Activated CD4-positive, alpha-beta T cell treated with anti-CD3 and anti-CD28 coated beads, Interleukin-2, Interleukin-6, amounts not matched to agents 100 ng/mL and 50 ng/mL, durations not matched to agents 16 hours and 8 hours (primary cell): Measurements from ENCODE around the gene TOX4.
"Not testable (repeated sequence)": the region's sequence is repeated elsewhere in the genome, so short reads cannot be mapped to it uniquely, and the experiment has no call there.

Experiments
- DNase-seq: peaks from one replicate; pipeline ENCODE4 v3.0.0-alpha.2; 2020

TOX4 gene

GRCh38 chr14:21476925-21477681 is at the start of gene TOX4, which contains the start of gene RAB2B:
TOX4 (plus strand) TSS chr14:21477195; CDS start chr14:21477279, 84 bp downstream.
RAB2B (minus strand) TSS chr14:21476959; CDS start chr14:21476872, 87 bp downstream.
- peak; percentile 98 for DNase-seq

GRCh38 chr14:21428930-21429329 is 48.1 kb upstream of the TOX4 start:
- DNase-seq: no peak

- DNase-seq: no peak
These were observed 45.9 kb upstream of the TOX4 start for GRCh38 chr14:21431126-21431525.

- DNase-seq: no peak
These were observed 40.4 kb upstream of the TOX4 start for GRCh38 chr14:21436567-21437062.

GRCh38 chr14:21437063-21437901 is 39.7 kb upstream of the TOX4 start:
- DNase-seq: peak; percentile 99

GRCh38 chr14:21440859-21441258 is 36.1 kb upstream of the TOX4 start:
- DNase-seq: no peak

GRCh38 chr14:21442657-21443056 is 34.3 kb upstream of the TOX4 start:
- DNase-seq: not testable (repeated sequence)

GRCh38 chr14:21449899-21450216 is 27.1 kb upstream of the TOX4 start:
- DNase-seq: no peak

GRCh38 chr14:21454843-21455544 is 22.0 kb upstream of the TOX4 start:
- DNase-seq: peak; percentile 40

- no peak for DNase-seq
These were observed 21.4 kb upstream of the TOX4 start for GRCh38 chr14:21455592-21455911.

GRCh38 chr14:21455912-21456667 is 20.9 kb upstream of the TOX4 start, which contains the start of gene CHD8:
CHD8 (minus strand) TSS chr14:21456123; CDS start chr14:21431643, 24,480 bp downstream.
- peak; percentile 100 for DNase-seq

GRCh38 chr14:21467616-21468015 is 9.4 kb upstream of the TOX4 start:
- DNase-seq: no peak

GRCh38 chr14:21475767-21476522 is 1.1 kb upstream of the TOX4 start:
- DNase-seq: no peak

- DNase-seq: no peak
These were observed 471 bp upstream of the TOX4 start for GRCh38 chr14:21476523-21476924.

- DNase-seq: peak; percentile 19
These were observed 9.7 kb downstream of the TOX4 start for GRCh38 chr14:21486640-21487087.

- DNase-seq: no peak
These were observed 18.1 kb downstream of the TOX4 start for GRCh38 chr14:21494902-21495762.

- no peak for DNase-seq
These were observed 19.5 kb downstream of the TOX4 start for GRCh38 chr14:21496453-21496852.

- DNase-seq: peak; percentile 56
These were observed 21.8 kb downstream of the TOX4 start for GRCh38 chr14:21498540-21499526.

GRCh38 chr14:21501568-21501967 is 24.6 kb downstream of the TOX4 start:
- DNase-seq: no peak
